ENCODE data around the gene LPP. TPM values are rescaled to one million over a fixed set of nuclear protein-coding genes. Genes with fewer than 3 reads are reported as not detected.

The LPP gene
- total RNA-seq, 2 experiments from 2014 or later, result 51.3 to 58.9 TPM

DNA sequence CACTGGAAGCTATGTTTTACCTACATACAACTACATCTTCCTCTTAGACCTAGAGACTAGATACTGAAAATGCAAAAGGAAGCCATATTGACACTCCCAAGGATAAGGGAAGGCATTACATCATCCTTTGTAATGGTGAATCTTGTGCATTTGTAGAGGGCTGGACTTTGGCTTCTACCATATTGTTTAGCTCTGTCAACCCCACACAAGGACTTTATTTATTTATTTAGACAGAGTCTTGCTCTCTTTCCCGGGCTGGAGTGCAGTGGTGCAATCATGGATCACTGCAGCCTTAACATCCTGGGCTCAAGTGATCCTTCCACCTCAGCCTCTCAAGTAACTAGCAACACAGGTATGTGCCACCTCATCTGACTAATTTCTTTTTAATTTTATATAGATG lies 686.3 kb downstream of the LPP start:
- no peak for DNase-seq
- ChIA-PET CTCF (interaction anchor here (1.3 to 1.6 kb wide), 2 partner anchors 10 to 115 kb away, joined by 4 read pairs; no protein-coding TSS in a partner anchor), POLR2A (no interaction called here)
- Mint-ChIP-seq H3K36me3 (ENCODE audit: low read depth) (peaks cover 5% of the 10 kb centered on the region), H3K4me3 (no peak overlapping the region), H3K27me3 (ENCODE audit: low read depth) (no peaks in the 10 kb centered on the region), H3K4me1 (ENCODE audit: low read depth) (no peaks in the 10 kb centered on the region), H3K27ac (no peak overlapping the region), H3K9me3 (ENCODE audit: insufficient read depth) (peaks cover 6% of the 10 kb centered on the region)
- ATAC-seq, result no peak

DNA sequence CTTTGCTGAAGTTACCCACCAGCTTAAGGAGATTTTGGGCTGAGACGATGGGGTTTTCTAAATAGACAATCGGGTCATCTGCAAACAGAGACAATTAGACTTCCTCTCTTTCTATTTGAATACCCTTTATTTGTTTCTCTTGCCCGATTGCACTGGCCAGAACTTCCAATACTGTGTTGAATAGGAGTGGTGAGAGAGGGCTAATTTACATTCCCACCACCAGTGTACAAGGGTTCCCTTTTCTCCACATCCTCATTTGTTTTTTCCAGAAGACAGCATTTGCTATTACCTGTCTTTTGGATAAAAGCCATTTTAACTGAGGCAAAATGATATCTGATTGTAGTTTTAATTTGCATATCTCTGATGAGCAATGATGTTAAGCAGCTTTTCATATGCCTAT lies 687.9 kb downstream of the LPP start:
- ATAC-seq, result no peak
- CTCF ChIA-PET, result no interaction called here

GRCh38 chr3:188842639-188843038 lies 688.7 kb downstream of the LPP start:
- Mint-ChIP-seq H3K4me1 (ENCODE audit: low read depth) (no peaks in the 10 kb centered on the region), H3K27me3 (ENCODE audit: low read depth) (no peaks in the 10 kb centered on the region), H3K27ac (no peak overlapping the region), H3K4me3 (no peak overlapping the region), H3K36me3 (ENCODE audit: low read depth) (peaks cover 5% of the 10 kb centered on the region), H3K9me3 (ENCODE audit: insufficient read depth) (peaks cover 6% of the 10 kb centered on the region)
- no peak for ATAC-seq
- no peak for DNase-seq
- ChIA-PET POLR2A (no interaction called here), CTCF (no interaction called here)

More for the DNA sequence above, 687.9 kb downstream of the LPP start:
- Mint-ChIP-seq H3K36me3 (ENCODE audit: low read depth) (peaks cover 5% of the 10 kb centered on the region), H3K4me1 (ENCODE audit: low read depth) (no peaks in the 10 kb centered on the region), H3K4me3 (no peak overlapping the region), H3K27me3 (ENCODE audit: low read depth) (no peaks in the 10 kb centered on the region), H3K9me3 (ENCODE audit: insufficient read depth) (peaks cover 6% of the 10 kb centered on the region), H3K27ac (no peak overlapping the region)
- no peak for DNase-seq
- POLR2A ChIA-PET, result no interaction called here

- ChIA-PET CTCF (interaction anchor here (1.0 kb wide), 1 partner anchor 111 kb away, joined by 4 read pairs; no protein-coding TSS in a partner anchor), POLR2A (no interaction called here)
- Mint-ChIP-seq H3K4me1 (ENCODE audit: low read depth) (no peaks in the 10 kb centered on the region), H3K27ac (no peak overlapping the region), H3K9me3 (ENCODE audit: insufficient read depth) (no peaks in the 10 kb centered on the region), H3K36me3 (ENCODE audit: low read depth) (no peaks in the 10 kb centered on the region), H3K4me3 (no peak overlapping the region), H3K27me3 (ENCODE audit: low read depth) (no peaks in the 10 kb centered on the region)
- no peak for ATAC-seq
- no peak for DNase-seq
These were observed 690.1 kb downstream of the LPP start for GRCh38 chr3:188844096-188844495.

- CTCF ChIA-PET, result interaction anchor here (0.6 kb wide), 1 partner anchor 109 kb away, joined by 3 read pairs; no protein-coding TSS in a partner anchor
These were observed 691.6 kb downstream of the LPP start for GRCh38 chr3:188845514-188845913.

GRCh38 chr3:188848947-188849346 lies 695.0 kb downstream of the LPP start:
- Mint-ChIP-seq H3K4me3 (no peak overlapping the region), H3K27ac (no peak overlapping the region), H3K27me3 (ENCODE audit: low read depth) (no peaks in the 10 kb centered on the region), H3K4me1 (ENCODE audit: low read depth) (no peaks in the 10 kb centered on the region), H3K9me3 (ENCODE audit: insufficient read depth) (no peaks in the 10 kb centered on the region), H3K36me3 (ENCODE audit: low read depth) (no peaks in the 10 kb centered on the region)
- ATAC-seq (no peak), DNase-seq (no peak)
- CTCF ChIA-PET, result interaction anchor here (0.6 kb wide), 1 partner anchor 1532 kb away, joined by 3 read pairs; no protein-coding TSS in a partner anchor
- POLR2A ChIA-PET, result no interaction called here

More at GRCh38 chr3:188845514-188845913, 691.6 kb downstream of the LPP start:
- H3K27me3 Mint-ChIP-seq (ENCODE audit: low read depth), result no peaks in the 10 kb centered on the region
- no peaks in the 10 kb centered on the region for H3K9me3 Mint-ChIP-seq (ENCODE audit: insufficient read depth)
- H3K27ac Mint-ChIP-seq, result no peak overlapping the region
- POLR2A ChIA-PET, result no interaction called here
- no peak for ATAC-seq
- H3K4me3 Mint-ChIP-seq, result no peak overlapping the region
- DNase-seq, result no peak
- H3K36me3 Mint-ChIP-seq (ENCODE audit: low read depth), result no peaks in the 10 kb centered on the region
- H3K4me1 Mint-ChIP-seq (ENCODE audit: low read depth), result no peaks in the 10 kb centered on the region

- H3K36me3 Mint-ChIP-seq (ENCODE audit: low read depth), result no peaks in the 10 kb centered on the region
- POLR2A ChIA-PET, result interaction anchor here (0.7 kb wide), 1 partner anchor 1528 kb away, joined by 3 read pairs; no protein-coding TSS in a partner anchor
- no peaks in the 10 kb centered on the region for H3K4me1 Mint-ChIP-seq (ENCODE audit: low read depth)
- DNase-seq (no peak), ATAC-seq (no peak)
- no peak overlapping the region for H3K27ac Mint-ChIP-seq
- CTCF ChIA-PET, result interaction anchor here (0.9 to 1.0 kb wide), 2 partner anchors 11 to 63 kb away, joined by 3 read pairs; no protein-coding TSS in a partner anchor
- no peaks in the 10 kb centered on the region for H3K27me3 Mint-ChIP-seq (ENCODE audit: low read depth)
- H3K9me3 Mint-ChIP-seq (ENCODE audit: insufficient read depth), result no peaks in the 10 kb centered on the region
- no peak overlapping the region for H3K4me3 Mint-ChIP-seq
These were observed 700.2 kb downstream of the LPP start for GRCh38 chr3:188853856-188854771.

DNA sequence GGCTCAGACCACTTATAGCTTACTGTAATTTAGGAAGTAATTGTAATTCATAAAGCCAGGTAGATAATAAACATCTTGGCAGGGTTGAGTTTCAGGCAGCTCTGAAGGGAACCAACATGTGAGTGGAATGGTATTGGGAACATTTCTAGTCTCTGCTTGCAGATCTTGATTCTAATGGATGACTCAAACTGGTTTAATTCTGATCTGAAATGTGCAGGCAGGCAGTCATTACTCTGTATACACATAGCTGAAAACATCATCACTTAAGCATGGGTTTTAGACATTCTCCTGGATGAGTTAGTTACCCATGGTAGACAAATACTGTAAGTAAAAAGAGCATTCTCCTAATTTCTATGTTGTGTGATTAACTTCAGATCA lies 700.8 kb downstream of the LPP start:
- Mint-ChIP-seq H3K27ac (no peak overlapping the region), H3K9me3 (ENCODE audit: insufficient read depth) (no peaks in the 10 kb centered on the region), H3K4me3 (no peak overlapping the region), H3K27me3 (ENCODE audit: low read depth) (no peaks in the 10 kb centered on the region), H3K4me1 (ENCODE audit: low read depth) (no peaks in the 10 kb centered on the region), H3K36me3 (ENCODE audit: low read depth) (no peaks in the 10 kb centered on the region)
- DNase-seq (no peak), ATAC-seq (no peak)
- ChIA-PET CTCF (interaction anchor here (0.9 to 1.0 kb wide), 2 partner anchors 10 to 63 kb away, joined by 3 read pairs; no protein-coding TSS in a partner anchor), POLR2A (no interaction called here)

- ChIA-PET CTCF (interaction anchor here (1.2 to 2.4 kb wide), 2 partner anchors 90 to 99 kb away, joined by 3 to 11 read pairs; no protein-coding TSS in a partner anchor), POLR2A (no interaction called here)
- ATAC-seq (no peak), DNase-seq (no peak)
- Mint-ChIP-seq H3K27ac (no peak overlapping the region), H3K27me3 (ENCODE audit: low read depth) (no peaks in the 10 kb centered on the region), H3K9me3 (ENCODE audit: insufficient read depth) (no peaks in the 10 kb centered on the region), H3K36me3 (ENCODE audit: low read depth) (no peaks in the 10 kb centered on the region), H3K4me1 (ENCODE audit: low read depth) (no peaks in the 10 kb centered on the region), H3K4me3 (no peak overlapping the region)
These were observed 701.7 kb downstream of the LPP start for GRCh38 chr3:188855675-188856074.

DNA sequence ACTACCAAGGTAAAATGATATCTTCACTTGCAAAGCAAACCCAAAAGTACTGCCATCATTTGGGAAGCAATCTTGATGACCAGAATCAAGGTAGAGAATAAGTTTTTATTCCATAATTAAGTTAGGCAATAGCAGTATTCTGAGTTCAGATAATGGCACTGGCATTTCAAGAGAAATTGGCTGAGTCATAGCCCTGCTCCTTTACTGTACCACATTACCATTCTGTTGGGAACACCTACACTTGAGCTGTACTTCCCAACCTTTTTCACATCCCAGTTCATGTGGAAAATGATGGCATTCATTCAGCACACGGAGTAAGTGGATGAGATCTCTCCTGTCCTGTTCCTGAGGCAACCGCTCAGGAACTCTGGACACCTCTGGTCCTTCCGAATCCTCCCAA lies 706.2 kb downstream of the LPP start:
- Mint-ChIP-seq H3K36me3 (ENCODE audit: low read depth) (no peaks in the 10 kb centered on the region), H3K4me1 (ENCODE audit: low read depth) (no peaks in the 10 kb centered on the region), H3K4me3 (no peak overlapping the region), H3K27ac (no peak overlapping the region), H3K27me3 (ENCODE audit: low read depth) (no peaks in the 10 kb centered on the region), H3K9me3 (ENCODE audit: insufficient read depth) (no peaks in the 10 kb centered on the region)
- CTCF ChIA-PET, result interaction anchor here (0.8 kb wide), 1 partner anchor 1122 kb away, joined by 4 read pairs; no protein-coding TSS in a partner anchor
- no peak for DNase-seq
- POLR2A ChIA-PET, result interaction anchor here (0.5 kb wide), 1 partner anchor 30 kb away, joined by 3 read pairs; no protein-coding TSS in a partner anchor
- ATAC-seq, result no peak

DNA sequence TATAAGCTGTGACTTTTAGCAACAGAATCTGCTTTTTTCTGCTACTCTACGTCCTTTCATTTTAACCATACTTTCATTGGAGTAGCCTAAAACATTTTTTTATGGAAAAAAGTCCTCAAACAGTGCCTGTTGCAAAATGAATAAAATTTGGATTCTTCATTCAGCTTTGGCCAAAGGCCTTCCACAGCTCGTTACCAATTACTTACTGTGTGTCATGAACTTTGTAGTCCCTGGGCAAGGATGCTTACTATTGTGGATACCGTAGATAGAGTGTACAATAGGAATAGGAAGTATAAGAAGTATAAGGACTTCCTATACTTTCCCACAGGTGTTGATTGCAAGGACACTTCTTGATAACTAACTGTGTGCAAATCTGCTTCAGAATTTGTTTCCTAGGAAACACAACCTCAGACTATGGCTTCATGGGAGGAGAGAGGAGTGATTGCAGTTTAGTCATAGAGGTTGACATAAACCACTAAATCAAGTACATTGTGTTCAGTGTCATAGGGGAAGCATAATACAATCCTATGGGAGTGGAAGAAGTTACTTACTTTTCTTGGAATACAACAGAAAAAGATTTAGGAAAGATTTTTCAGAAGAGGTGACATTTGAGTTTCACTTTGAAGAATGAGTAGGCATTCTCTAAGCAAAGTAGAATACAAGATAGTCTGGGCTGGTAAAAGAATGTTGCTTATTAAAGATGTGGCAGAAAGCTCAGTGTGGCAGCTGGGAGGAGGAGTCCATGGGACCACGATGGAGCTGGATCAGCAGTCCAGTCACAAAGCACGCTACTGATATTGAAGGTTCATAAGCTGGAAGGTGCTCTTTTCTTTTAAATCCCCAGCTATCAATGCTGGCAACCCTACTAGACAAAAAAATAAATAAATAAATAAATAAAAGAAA lies 708.1 kb downstream of the LPP start:
- Mint-ChIP-seq H3K27ac (no peak overlapping the region), H3K4me1 (ENCODE audit: low read depth) (no peaks in the 10 kb centered on the region), H3K9me3 (ENCODE audit: insufficient read depth) (no peaks in the 10 kb centered on the region), H3K27me3 (ENCODE audit: low read depth) (no peaks in the 10 kb centered on the region), H3K36me3 (ENCODE audit: low read depth) (no peaks in the 10 kb centered on the region), H3K4me3 (no peak overlapping the region)
- DNase-seq, result no peak
- no peak for ATAC-seq
- ChIA-PET CTCF (interaction anchor here (1.3 kb wide), 1 partner anchor 1123 kb away, joined by 3 read pairs; no protein-coding TSS in a partner anchor), POLR2A (no interaction called here)
